Neuronal stem cell (in vitro differentiated cells): Measurements from ENCODE around the gene PNRC2.

ENCODE experiments used
- DNase-seq: peaks from one replicate; pipeline ENCODE4 v3.0.0-alpha.2; 2013; ENCODE audit warnings: low spot score
- H2AFZ ChIP-seq: one replicate; pipeline ENCODE4 v1.6.1; 2013; ENCODE audit warnings: mild to moderate bottlenecking, low read length, inconsistent platforms
- H2AK5ac ChIP-seq: 2 replicates; pipeline ENCODE4 v1.6.1; 2013; ENCODE audit warnings: low read depth, mild to moderate bottlenecking, inconsistent platforms, low read length, moderate library complexity, mixed read lengths
- H2BK120ac ChIP-seq: 2 replicates; pipeline ENCODE4 v1.6.1; 2013; ENCODE audit warnings: low read depth, mild to moderate bottlenecking, inconsistent platforms, low read length, moderate library complexity, mixed read lengths
- H2BK12ac ChIP-seq: one replicate; pipeline ENCODE4 v1.6.1; 2013; ENCODE audit warnings: low read length, inconsistent platforms
- H2BK15ac ChIP-seq: 2 replicates; pipeline ENCODE4 v1.6.1; 2013; ENCODE audit warnings: mild to moderate bottlenecking, low read length, inconsistent platforms, mixed read lengths
- H2BK5ac ChIP-seq: one replicate; pipeline ENCODE4 v1.6.1; 2013; ENCODE audit warnings: inconsistent platforms, mild to moderate bottlenecking, low read length, moderate library complexity
- H3K14ac ChIP-seq: one replicate; pipeline ENCODE4 v1.6.1; 2013; ENCODE audit warnings: low read length, inconsistent platforms
- H3K18ac ChIP-seq: 2 replicates; pipeline ENCODE4 v1.6.1; 2013; ENCODE audit warnings: low read length, inconsistent platforms
- H3K23ac ChIP-seq: 2 replicates; pipeline ENCODE4 v1.6.1; 2013; ENCODE audit warnings: low read depth, mild to moderate bottlenecking, mixed read lengths, low read length, inconsistent platforms; ENCODE audit not compliant: poor library complexity
- H3K27ac ChIP-seq: replicated peaks from 3 replicates; pipeline ENCODE4 v1.5.1; 2013; ENCODE audit warnings: low read length, inconsistent platforms
- H3K27me3 ChIP-seq, 3 experiments: 2 replicates each; pipeline ENCODE4 v1.6.1; 2013; ENCODE audit warnings: low read length in 3 of 3, mild to moderate bottlenecking in 2 of 3, inconsistent platforms in 1 of 3, low read depth in 1 of 3, mixed read lengths in 1 of 3, moderate library complexity in 1 of 3; ENCODE audit not compliant: control insufficient read depth in 3 of 3, insufficient read depth in 3 of 3
- H3K36me3 ChIP-seq, 2 donors: replicated peaks in 1 of 2; 2 replicates each; pipeline ENCODE4 v1.6.1; 2013; ENCODE audit warnings: low read length in 2 of 2; ENCODE audit not compliant: control insufficient read depth in 2 of 2, insufficient read depth in 2 of 2
- H3K4ac ChIP-seq: 2 replicates; pipeline ENCODE4 v1.6.1; 2013; ENCODE audit warnings: inconsistent platforms, mild to moderate bottlenecking, low read length, moderate library complexity
- H3K4me1 ChIP-seq, 2 donors: 1 replicate in 1 of 2; 2 replicates in 1 of 2; pipeline ENCODE4 v1.6.1; 2013; ENCODE audit warnings: low read length in 2 of 2, low read depth in 1 of 2; ENCODE audit not compliant: control insufficient read depth in 2 of 2, insufficient read depth in 1 of 2
- H3K4me2 ChIP-seq: one replicate; pipeline ENCODE4 v1.6.1; 2013; ENCODE audit warnings: mild to moderate bottlenecking, low read length, inconsistent platforms; ENCODE audit not compliant: insufficient read depth, poor library complexity, severe bottlenecking
- H3K4me3 ChIP-seq, 2 donors: 2 replicates each; pipeline ENCODE4 v1.5.1; 2013; ENCODE audit warnings: low read length in 2 of 2, mild to moderate bottlenecking in 2 of 2, inconsistent platforms in 1 of 2, moderate library complexity in 1 of 2
- H3K79me1 ChIP-seq: one replicate; pipeline ENCODE4 v1.6.1; 2013; ENCODE audit warnings: low read depth, mild to moderate bottlenecking, inconsistent platforms, low read length, moderate library complexity
- H3K9ac ChIP-seq: one replicate; pipeline ENCODE4 v1.6.1; 2013; ENCODE audit warnings: mild to moderate bottlenecking, low read depth, low read length, inconsistent platforms; ENCODE audit not compliant: poor library complexity
- H3K9me3 ChIP-seq, 2 donors: replicated peaks in 1 of 2; 2 replicates each; pipeline versions ENCODE3 to v1.6.1; 2013; ENCODE audit warnings: low read length in 2 of 2, mild to moderate bottlenecking in 2 of 2, inconsistent platforms in 1 of 2, low read depth in 1 of 2, mixed read lengths in 1 of 2, moderate library complexity in 1 of 2; ENCODE audit not compliant: control insufficient read depth in 2 of 2, insufficient read depth in 1 of 2
- H4K8ac ChIP-seq: one replicate; pipeline ENCODE4 v1.6.1; 2013; ENCODE audit warnings: low read depth, mild to moderate bottlenecking, inconsistent platforms, low read length, moderate library complexity
- H4K91ac ChIP-seq: one replicate; pipeline ENCODE4 v1.6.1; 2013; ENCODE audit warnings: low read length, low read depth, mild to moderate bottlenecking, inconsistent platforms; ENCODE audit not compliant: poor library complexity
- WGBS, 2 donors: extraction: QIAGEN DNeasy Blood & Tissue Kit; methylation state at CpG; one replicate each; pipeline ENCODE4 v1.1.7; 2013; ENCODE audit warnings: missing lambda C conversion rate in 2 of 2, mixed read lengths in 1 of 2; ENCODE audit not compliant: insufficient read length in 2 of 2, insufficient replicate concordance in 1 of 2; ENCODE audit errors: extremely low coverage in 2 of 2; 5-methylcytosine and 5-hydroxymethylcytosine counted together

PNRC2 gene

GRCh38 chr1:23922321-23922943 lies 37.2 kb upstream of the PNRC2 start:
- Histone ChIP-seq H3K4me3 (no peak overlapping the region), H3K4me1 (no peaks in the 10 kb centered on the region), H4K91ac (no peak overlapping the region), H2AFZ (no peak overlapping the region), H3K9ac (no peak overlapping the region), H3K23ac (no peak overlapping the region), H3K79me1 (no peaks in the 10 kb centered on the region), H3K4me2 (no peak overlapping the region), H2BK120ac (no peak overlapping the region), H2BK5ac (no peak overlapping the region), H3K27ac (no peak overlapping the region), H3K18ac (no peak overlapping the region), H2BK15ac (no peak overlapping the region), H3K14ac (no peak overlapping the region), H3K9me3 (no peaks in the 10 kb centered on the region), H4K8ac (no peak overlapping the region), H3K4ac (no peak overlapping the region), H2BK12ac (no peak overlapping the region), H3K27me3 (no peaks in the 10 kb centered on the region), H3K36me3 (no peaks in the 10 kb centered on the region), H2AK5ac (no peak overlapping the region)
- DNase-seq: no peak
- WGBS, 2 donors: no CpG with 5 or more reads among the region's 8 CpGs

- Histone ChIP-seq H3K9me3 (no peaks in the 10 kb centered on the region), H2AFZ (no peak overlapping the region), H3K27ac (no peak overlapping the region)
Measured at GRCh38 chr1:23923592-23924499, 35.8 kb upstream of the PNRC2 start.

GRCh38 chr1:23924601-23925000 lies 35.0 kb upstream of the PNRC2 start:
- Histone ChIP-seq H3K27ac (no peak overlapping the region), H4K91ac (no peak overlapping the region), H3K27me3 (no peaks in the 10 kb centered on the region), H3K18ac (no peak overlapping the region), H3K4ac (no peak overlapping the region), H3K4me2 (no peak overlapping the region), H2AFZ (no peak overlapping the region), H2BK12ac (no peak overlapping the region), H3K4me3 (no peak overlapping the region), H3K14ac (no peak overlapping the region), H2BK15ac (no peak overlapping the region), H2AK5ac (no peak overlapping the region), H2BK5ac (no peak overlapping the region), H4K8ac (no peak overlapping the region), H3K23ac (no peak overlapping the region), H3K9ac (no peak overlapping the region), H3K79me1 (no peaks in the 10 kb centered on the region), H3K36me3 (no peaks in the 10 kb centered on the region), H3K9me3 (no peaks in the 10 kb centered on the region), H2BK120ac (no peak overlapping the region), H3K4me1 (no peaks in the 10 kb centered on the region)
- WGBS, 2 donors: no CpG with 5 or more reads among the region's 11 CpGs
- no peak for DNase-seq

More at GRCh38 chr1:23923592-23924499, 35.8 kb upstream of the PNRC2 start:
- Histone ChIP-seq H3K4me3 (no peak overlapping the region), H3K4me2 (no peak overlapping the region), H2BK5ac (no peak overlapping the region), H2BK15ac (no peak overlapping the region), H2BK120ac (no peak overlapping the region), H3K79me1 (no peaks in the 10 kb centered on the region), H3K9ac (no peak overlapping the region), H3K14ac (no peak overlapping the region), H3K36me3 (no peaks in the 10 kb centered on the region), H3K23ac (no peak overlapping the region), H3K18ac (peak overlapping the region; percentile 36), H2AK5ac (no peak overlapping the region), H3K4me1 (no peaks in the 10 kb centered on the region), H3K4ac (no peak overlapping the region), H2BK12ac (no peak overlapping the region), H4K91ac (no peak overlapping the region), H3K27me3 (no peaks in the 10 kb centered on the region), H4K8ac (no peak overlapping the region)
- DNase-seq: no peak
- WGBS, 2 donors: no CpG with 5 or more reads among the region's 8 CpGs

- no peak overlapping the region for H2BK120ac ChIP-seq
- H4K91ac ChIP-seq: no peak overlapping the region
- H2BK15ac ChIP-seq: no peak overlapping the region
- H3K79me1 ChIP-seq: no peaks in the 10 kb centered on the region
- H3K4ac ChIP-seq: no peak overlapping the region
- H3K4me3 ChIP-seq: no peak overlapping the region
- H3K9me3 ChIP-seq: no peaks in the 10 kb centered on the region
- no peak overlapping the region for H3K14ac ChIP-seq
- H3K18ac ChIP-seq: no peak overlapping the region
- no peaks in the 10 kb centered on the region for H3K4me1 ChIP-seq
- no peak overlapping the region for H3K27ac ChIP-seq
- no peaks in the 10 kb centered on the region for H3K27me3 ChIP-seq
- H3K9ac ChIP-seq: no peak overlapping the region
- no peak overlapping the region for H4K8ac ChIP-seq
- no peak overlapping the region for H3K4me2 ChIP-seq
- no peaks in the 10 kb centered on the region for H3K36me3 ChIP-seq
- no peak overlapping the region for H2BK5ac ChIP-seq
- no peak overlapping the region for H2AK5ac ChIP-seq
- no peak for DNase-seq
- H3K23ac ChIP-seq: no peak overlapping the region
- no peak overlapping the region for H2BK12ac ChIP-seq
- H2AFZ ChIP-seq: no peak overlapping the region
- no CpG with 5 or more reads among the region's 3 CpGs for WGBS, 2 donors
Measured at GRCh38 chr1:23925279-23925678, 34.3 kb upstream of the PNRC2 start.
